Thyroid gland (tissue), 4 donors: Measurements from ENCODE around the gene ERFE. TPM values are rescaled to one million over a fixed set of nuclear protein-coding genes. Genes with fewer than 3 reads are reported as not detected.

Source experiments
- DNase-seq, 2 donors: peaks; one replicate each; pipeline ENCODE4 v3.0.0-alpha.2; 2019
- H3K27ac ChIP-seq, 3 donors: fragments of 200-600 bp; sonication (generic); 1 replicate in 2 of 3; 2 replicates in 1 of 3; pipeline ENCODE4 v1.5.1; 2016 to 2019; ENCODE audit warnings: mild to moderate bottlenecking in 1 of 3, moderate library complexity in 1 of 3
- H3K27me3 ChIP-seq: fragments of 200-600 bp; sonication (generic); one replicate; pipeline ENCODE4 v1.5.1; 2019
- H3K36me3 ChIP-seq, 2 donors: fragments of 200-600 bp; sonication (generic); one replicate each; pipeline ENCODE4 v1.5.1; 2016 to 2019
- H3K4me1 ChIP-seq, 2 donors: fragments of 200-600 bp; sonication (generic); one replicate each; pipeline ENCODE4 v1.5.1; 2017 to 2019
- H3K4me3 ChIP-seq, 3 donors: fragments of 200-600 bp; sonication (generic); replicated peaks in 1 of 3; 1 replicate in 2 of 3; 2 replicates in 1 of 3; pipeline ENCODE4 v1.5.1; 2016; ENCODE audit warnings: mild to moderate bottlenecking in 1 of 3
- H3K9me3 ChIP-seq: fragments of 200-600 bp; sonication (generic); one replicate; pipeline ENCODE4 v1.5.1; 2017
- POLR2A ChIP-seq, 2 donors: fragments of 450-650 bp; IDR thresholded peaks; one replicate each; pipeline ENCODE4 v1.6.1; 2017; ENCODE audit warnings: antibody characterized with exemption in 2 of 2, mild to moderate bottlenecking in 2 of 2, moderate library complexity in 1 of 2
- WGBS, 2 donors: methylation state at CpG; one replicate each; pipeline ENCODE4 v1.1.5; 2017; 5-methylcytosine and 5-hydroxymethylcytosine counted together
- intact Hi-C: fragments of 100-400 bp; cut with DNase I; formaldehyde crosslinking; loops from one replicate; pipeline ENCODE4 v1.15.1; 2023
- total RNA-seq, 4 donors: library from RNA; depleted of rRNA; stranded (reverse); fragments of >200 nt; gene quantifications; one replicate each; pipeline ENCODE4 v1.2.3, GENCODE V29; 2016
- TF ChIP-seq, protein P1 (sequence below), 6 experiments: fragments of 200-600 bp in 3 of 6; fragments of 450-650 bp in 3 of 6; sonication (generic) in 3 of 6; IDR thresholded peaks; one replicate each; pipeline ENCODE4 v1.5.1; 2016 to 2019; ENCODE audit warnings: antibody characterized with exemption in 6 of 6, mild to moderate bottlenecking in 2 of 6, inconsistent platforms in 1 of 6, moderate library complexity in 1 of 6

ERFE gene
- total RNA-seq, 4 donors from 2014 or later: 2.8 to 15.3 (median 5.8) TPM

DNA sequence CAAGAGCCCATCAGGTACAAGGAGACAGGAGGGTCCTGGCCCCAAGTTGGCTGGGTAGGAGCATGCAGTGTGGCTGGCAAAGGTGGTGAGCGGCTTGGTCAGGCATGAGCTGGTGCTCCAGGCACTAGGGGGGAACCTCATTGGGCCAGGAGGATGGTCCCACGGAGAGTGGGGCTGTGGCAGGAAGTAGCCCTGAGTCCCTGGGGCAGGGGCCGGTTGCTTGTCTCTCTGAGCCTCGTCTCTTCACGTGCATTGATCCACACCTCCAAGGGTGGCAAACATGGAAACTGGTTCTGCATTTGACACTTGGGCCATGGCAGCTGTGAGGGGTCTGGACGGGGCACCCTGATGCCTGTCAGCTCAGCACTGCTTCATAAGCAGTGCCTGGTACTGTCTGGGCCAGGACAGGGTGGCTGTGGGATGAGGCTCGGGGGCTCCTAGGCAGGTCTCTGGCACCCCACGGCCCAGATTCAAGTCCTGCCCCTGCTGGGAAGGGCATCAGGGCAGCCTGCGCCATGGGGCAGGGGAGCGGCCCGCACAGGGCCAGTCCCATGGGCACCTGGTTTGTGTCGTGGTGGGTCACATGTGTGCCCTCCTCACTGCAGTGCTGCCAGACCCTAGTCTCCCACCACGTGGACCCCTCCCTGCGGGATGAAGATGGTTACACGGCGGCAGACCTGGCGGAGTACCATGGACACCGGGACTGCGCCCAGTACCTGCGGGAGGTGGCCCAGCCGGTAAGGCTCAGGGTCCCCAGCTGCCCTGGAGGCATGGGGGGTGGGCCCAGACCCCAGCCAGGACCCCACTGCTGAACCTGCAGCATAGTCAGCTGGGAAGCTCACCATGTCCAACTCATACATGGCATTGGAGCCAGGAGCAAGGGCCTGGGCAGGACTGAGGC lies 42.2 kb upstream of the ERFE start:
- intact Hi-C loops: no loop called here
- TF ChIP-seq POLR2A (IDR thresholded peaks at IDR 0.05): no peak
- TF ChIP-seq, protein P1, sequence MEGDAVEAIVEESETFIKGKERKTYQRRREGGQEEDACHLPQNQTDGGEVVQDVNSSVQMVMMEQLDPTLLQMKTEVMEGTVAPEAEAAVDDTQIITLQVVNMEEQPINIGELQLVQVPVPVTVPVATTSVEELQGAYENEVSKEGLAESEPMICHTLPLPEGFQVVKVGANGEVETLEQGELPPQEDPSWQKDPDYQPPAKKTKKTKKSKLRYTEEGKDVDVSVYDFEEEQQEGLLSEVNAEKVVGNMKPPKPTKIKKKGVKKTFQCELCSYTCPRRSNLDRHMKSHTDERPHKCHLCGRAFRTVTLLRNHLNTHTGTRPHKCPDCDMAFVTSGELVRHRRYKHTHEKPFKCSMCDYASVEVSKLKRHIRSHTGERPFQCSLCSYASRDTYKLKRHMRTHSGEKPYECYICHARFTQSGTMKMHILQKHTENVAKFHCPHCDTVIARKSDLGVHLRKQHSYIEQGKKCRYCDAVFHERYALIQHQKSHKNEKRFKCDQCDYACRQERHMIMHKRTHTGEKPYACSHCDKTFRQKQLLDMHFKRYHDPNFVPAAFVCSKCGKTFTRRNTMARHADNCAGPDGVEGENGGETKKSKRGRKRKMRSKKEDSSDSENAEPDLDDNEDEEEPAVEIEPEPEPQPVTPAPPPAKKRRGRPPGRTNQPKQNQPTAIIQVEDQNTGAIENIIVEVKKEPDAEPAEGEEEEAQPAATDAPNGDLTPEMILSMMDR (IDR thresholded peaks at IDR 0.05): no peak
- H3K36me3 ChIP-seq: no peaks in the 10 kb centered on the region
- no peak overlapping the region for H3K27ac ChIP-seq
- H3K4me1 ChIP-seq: no peaks in the 10 kb centered on the region
- H3K27me3 ChIP-seq: no peaks in the 10 kb centered on the region
- H3K4me3 ChIP-seq: no peak overlapping the region
- H3K9me3 ChIP-seq: no peaks in the 10 kb centered on the region
- DNase-seq: no peak
- 87 to 96% methylated on average over 6 to 12 of the region's 21 CpGs for WGBS, 2 donors

DNA sequence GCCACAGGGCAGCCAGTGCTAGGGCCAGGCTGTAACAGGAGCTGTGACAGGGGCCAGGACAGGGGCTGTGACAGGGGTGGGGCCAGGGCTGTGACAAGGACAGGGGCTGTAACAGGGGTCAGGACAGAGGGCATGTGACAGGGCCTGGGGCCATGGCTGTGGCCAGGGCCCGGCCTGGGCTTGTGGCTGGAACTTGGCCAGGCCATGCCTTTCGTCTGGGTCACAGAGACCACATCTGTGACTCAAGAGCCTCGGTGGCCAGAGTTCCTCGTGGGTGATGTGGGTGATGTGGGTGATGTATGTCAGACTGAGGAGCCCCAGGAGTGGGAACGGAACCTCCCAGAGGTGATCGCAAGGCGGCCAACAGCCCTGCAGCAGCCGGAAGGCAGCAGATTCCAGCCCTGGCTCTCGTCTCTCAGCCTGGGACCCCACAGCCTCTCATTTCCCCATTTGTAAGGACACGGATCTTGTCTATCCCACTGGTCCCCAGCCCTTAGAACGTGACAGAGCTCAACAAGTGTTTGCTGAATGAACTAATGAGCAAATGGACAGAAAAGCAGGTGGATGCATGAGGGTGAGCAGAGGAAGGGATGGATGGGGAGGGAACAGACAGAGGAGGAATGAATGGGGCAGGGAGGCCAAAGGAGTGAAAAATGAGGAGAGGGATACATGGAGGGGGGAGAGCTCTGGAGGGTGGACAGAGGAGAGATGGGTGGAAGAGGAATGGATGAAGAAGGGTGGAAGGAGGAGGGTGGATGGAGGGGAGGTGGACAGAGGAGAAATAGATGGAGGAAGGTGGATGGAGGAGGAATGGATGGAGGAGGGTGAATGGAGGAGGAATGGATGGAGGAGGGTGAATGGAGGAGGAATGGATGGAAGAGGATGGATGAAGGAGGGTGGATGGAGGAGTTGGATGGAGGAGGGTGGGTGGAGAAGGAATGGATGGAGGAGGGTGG lies 41.3 kb upstream of the ERFE start:
- whole genome bisulfite sequencing, 2 donors: 73 to 76% methylated on average over 8 to 11 of the region's 11 CpGs
- TF ChIP-seq, protein P1 (IDR thresholded peaks at IDR 0.05): no peak
- TF ChIP-seq POLR2A (IDR thresholded peaks at IDR 0.05): no peak
- intact Hi-C loops: no loop called here
- H3K9me3 ChIP-seq: no peaks in the 10 kb centered on the region
- no peaks in the 10 kb centered on the region for H3K36me3 ChIP-seq
- no peaks in the 10 kb centered on the region for H3K4me1 ChIP-seq
- H3K27me3 ChIP-seq: no peaks in the 10 kb centered on the region
- DNase-seq: no peak
- H3K27ac ChIP-seq: no peak overlapping the region
- no peak overlapping the region for H3K4me3 ChIP-seq

DNA sequence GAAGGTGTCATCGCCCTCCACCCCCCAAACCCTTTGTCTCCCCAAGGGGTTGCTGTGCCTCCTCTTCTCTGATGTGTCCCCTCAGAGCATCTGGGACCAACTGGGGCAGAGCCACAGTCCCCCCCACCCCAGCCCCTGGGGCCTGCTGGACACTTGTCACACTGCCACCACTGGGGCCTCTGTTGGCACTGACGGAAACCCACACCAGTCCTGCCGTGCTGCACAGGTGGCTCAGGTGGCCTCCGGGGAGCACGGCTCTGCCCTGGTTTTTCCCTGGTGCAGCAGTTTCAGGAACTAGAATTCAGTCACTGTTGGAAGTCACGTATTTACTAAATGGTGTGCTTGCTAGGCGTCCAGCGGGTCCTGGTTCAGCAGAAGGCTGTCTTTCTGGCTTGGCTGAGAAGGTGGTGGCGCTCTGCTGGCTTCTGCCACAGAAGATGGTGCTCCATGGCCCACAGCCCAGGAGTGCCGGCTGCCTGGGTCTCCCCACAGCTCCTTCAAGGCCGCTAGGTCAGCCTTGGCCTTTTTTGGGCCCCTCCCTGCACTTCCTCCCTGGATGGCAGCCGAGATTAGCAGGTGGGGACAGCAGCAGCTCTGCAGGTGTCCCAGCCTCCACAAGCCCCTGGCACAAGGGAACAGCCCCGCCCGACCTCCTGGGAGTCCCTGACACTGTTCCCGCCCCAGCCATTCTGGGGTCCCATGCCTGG lies 38.9 kb upstream of the ERFE start:
- DNase-seq: no peak
- H3K9me3 ChIP-seq: no peaks in the 10 kb centered on the region
- WGBS, 2 donors: 65 to 75% methylated on average over 10 to 15 of the region's 15 CpGs
- no peaks in the 10 kb centered on the region for H3K36me3 ChIP-seq
- intact Hi-C loops: no loop called here
- no peak overlapping the region for H3K27ac ChIP-seq
- H3K27me3 ChIP-seq: no peaks in the 10 kb centered on the region
- no peaks in the 10 kb centered on the region for H3K4me1 ChIP-seq
- H3K4me3 ChIP-seq: no peak overlapping the region
- TF ChIP-seq, protein P1 (IDR thresholded peaks at IDR 0.05): no peak
- TF ChIP-seq POLR2A (IDR thresholded peaks at IDR 0.05): no peak

DNA sequence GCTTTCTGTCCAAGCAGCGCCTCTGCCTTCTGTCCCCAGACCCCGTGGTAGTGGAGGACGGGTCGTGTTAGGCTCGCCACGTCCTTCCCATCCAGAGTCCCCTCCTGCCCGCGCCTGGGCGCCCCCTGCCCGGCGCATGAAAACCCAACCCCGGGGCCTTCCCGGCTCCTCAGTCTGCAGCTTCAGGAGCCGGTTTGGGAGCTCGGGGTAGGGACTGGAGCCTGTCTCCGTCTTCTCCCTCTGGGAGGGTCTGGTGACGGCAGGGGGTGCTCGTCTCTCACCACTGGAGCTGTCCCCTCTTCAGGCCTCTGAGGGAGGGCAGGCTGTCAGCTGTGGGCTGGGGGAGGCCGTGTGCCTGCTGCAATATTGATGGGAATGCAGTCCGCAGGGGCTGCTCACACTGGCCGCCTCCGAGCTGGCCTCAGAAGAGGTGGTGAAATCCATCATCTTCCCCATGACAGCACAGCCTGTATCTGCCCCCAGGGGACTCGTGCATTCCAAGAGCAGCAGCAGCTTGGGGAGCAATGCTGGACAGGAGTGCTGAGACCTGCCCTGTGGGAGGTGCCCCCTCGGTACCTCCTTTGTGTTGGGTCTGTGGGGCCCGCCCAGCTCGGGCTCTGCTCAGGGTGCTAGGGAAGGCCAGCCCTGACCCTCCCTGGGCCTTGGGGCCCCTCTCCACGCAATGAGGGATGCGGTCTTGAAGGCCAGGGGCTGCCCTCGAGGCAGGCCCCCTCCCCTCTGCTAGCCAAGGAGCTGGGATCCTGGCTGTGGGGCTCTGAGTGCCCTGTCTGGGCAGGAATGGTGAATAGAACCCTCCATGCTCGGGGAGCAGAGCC lies 38.1 kb upstream of the ERFE start:
- TF ChIP-seq, protein P1 (IDR thresholded peaks at IDR 0.05): no peak
- TF ChIP-seq POLR2A (IDR thresholded peaks at IDR 0.05): no peak
- DNase-seq: no peak
- no peaks in the 10 kb centered on the region for H3K27me3 ChIP-seq
- no peak overlapping the region for H3K27ac ChIP-seq
- WGBS, 2 donors: 51 to 80% methylated on average over 1 to 14 of the region's 30 CpGs
- no peaks in the 10 kb centered on the region for H3K4me1 ChIP-seq
- H3K4me3 ChIP-seq: no peak overlapping the region
- no peaks in the 10 kb centered on the region for H3K9me3 ChIP-seq
- intact Hi-C loops: no loop called here
- no peaks in the 10 kb centered on the region for H3K36me3 ChIP-seq
